Measurements from ENCODE around the gene P2RX1.

- no peak for TF ChIP-seq GATA3 (IDR thresholded peaks at IDR 0.05; ENCODE audit: low read depth, low read length)
- TF ChIP-seq GATA2 (IDR thresholded peaks at IDR 0.05; ENCODE audit: low read depth, low read length): no peak
These were observed 49.2 kb downstream of the P2RX1 start for GRCh38 chr17:3867106-3867505.

All from SH-SY5Y (cell line).